ENCODE data around the gene PRDM8.

Gene PRDM8

DNA sequence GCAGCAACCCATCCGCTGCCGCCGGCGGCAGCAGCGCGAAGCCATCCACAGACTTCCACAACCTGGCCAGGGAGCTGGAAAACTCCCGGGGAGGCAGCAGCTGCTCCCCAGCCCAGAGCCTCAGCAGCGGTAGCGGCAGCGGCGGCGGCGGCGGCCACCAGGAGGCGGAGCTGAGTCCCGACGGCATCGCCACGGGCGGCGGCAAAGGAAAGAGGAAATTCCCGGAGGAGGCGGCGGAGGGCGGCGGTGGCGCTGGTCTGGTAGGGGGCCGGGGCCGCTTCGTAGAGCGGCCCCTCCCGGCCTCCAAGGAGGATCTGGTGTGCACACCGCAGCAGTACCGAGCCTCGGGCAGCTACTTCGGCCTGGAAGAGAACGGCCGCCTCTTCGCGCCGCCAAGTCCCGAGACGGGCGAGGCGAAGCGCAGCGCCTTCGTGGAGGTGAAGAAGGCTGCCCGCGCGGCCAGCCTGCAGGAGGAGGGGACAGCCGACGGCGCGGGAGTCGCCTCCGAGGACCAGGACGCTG is 4.9 kb downstream of the PRDM8 start:
- peak; percentile 92 for DNase-seq

DNA sequence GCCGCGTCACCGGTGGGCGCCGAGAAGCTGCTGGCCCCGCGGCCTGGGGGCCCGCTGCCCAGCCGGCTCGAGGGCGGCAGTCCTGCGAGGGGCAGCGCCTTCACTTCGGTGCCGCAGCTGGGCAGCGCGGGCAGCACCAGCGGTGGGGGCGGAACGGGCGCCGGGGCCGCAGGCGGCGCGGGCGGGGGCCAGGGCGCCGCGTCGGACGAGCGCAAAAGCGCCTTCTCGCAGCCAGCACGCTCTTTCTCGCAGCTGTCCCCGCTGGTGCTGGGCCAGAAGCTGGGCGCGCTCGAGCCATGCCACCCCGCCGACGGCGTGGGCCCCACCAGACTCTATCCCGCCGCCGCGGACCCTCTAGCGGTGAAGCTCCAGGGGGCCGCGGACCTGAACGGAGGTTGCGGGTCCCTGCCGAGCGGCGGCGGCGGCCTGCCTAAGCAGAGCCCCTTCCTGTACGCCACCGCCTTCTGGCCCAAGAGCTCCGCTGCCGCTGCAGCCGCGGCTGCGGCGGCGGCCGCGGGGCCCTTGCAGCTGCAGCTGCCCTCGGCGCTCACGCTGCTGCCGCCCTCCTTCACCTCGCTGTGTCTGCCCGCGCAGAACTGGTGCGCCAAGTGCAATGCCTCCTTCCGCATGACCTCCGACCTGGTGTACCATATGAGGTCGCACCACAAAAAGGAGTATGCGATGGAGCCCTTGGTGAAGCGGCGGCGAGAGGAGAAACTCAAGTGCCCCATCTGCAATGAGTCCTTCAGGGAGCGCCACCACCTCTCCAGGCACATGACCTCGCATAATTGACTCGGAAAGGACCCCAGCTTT is 5.6 kb downstream of the PRDM8 start:
- peak; percentile 80 for DNase-seq

DNA sequence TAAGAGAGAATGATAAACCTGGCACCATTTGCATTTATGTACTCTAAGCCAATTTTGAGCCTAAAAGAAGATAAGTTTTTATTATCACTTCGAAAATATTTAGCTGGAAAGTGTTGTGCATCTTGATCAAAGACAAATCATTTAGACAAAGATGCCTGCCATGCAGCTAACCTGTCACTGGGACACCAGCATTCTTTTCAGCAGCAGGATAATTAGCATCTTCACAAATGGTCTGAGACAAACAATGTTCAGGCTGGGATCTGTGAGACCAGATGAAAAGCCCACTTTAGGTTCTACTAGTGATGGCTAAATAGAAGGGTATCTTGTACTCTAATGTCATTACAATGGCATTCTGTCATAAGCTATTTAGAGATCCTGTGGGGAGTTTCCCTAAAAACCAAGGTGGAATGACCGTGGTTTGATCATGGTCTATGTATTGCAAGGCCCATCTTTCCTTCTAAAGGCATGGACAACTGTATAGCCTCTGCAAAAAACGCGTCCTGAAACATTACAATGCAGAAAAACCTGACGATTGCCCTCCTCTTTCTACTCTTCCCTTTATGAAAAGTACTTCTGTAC is 7.2 kb downstream of the PRDM8 start:
- no peak for DNase-seq

DNA sequence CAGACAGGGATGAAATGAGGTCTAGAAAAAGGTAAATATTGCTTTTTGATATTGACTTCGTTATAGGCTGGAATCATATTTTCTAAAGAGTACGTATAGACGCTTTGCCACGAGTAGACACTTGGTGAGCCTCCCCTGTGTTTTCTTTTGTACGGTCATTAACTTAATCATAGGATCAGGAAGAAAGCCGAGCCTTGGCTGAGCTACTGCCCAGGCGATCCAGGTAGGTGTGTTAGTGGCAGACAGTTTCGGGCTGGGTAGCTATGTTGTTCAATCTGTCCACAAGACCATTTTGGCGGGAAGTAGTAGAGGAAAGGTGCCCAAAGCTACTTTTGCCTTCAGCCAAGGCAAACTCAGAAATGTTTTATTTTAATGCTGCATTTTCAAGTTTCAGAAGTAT is 8.8 kb downstream of the PRDM8 start:
- no peak for DNase-seq

DNA sequence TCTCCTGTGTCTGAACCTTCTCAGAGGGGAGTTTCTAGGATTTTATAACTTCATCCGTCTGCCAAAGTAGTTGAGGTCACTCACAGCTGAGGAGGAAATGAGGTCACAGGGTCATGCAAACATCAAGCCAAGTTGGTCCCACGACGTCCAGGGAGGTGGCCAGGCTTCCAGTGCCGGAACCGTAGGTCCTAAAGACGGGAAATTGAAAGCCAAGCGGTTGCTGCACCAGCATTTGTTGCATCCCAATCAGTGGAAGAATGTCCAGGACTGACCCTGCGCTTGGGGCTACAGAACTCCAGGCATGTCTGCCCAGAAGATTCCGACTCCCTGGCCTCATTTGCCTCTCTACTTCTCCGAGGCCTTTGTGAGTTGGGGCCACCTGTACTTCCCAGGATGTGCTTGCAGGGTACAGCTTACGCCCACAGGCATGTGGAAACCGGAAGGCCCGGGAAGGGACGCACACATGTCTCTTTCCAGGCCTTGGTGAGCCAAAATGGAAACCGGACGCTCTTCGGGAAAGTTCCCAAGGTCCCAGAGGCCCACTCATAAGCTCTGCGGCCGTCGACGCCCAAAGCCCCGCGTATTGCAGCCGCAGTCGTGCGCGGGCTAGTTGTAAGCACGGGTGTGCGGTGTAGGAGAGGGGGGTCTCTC is 9.3 kb downstream of the PRDM8 start:
- DNase-seq = no peak

DNA sequence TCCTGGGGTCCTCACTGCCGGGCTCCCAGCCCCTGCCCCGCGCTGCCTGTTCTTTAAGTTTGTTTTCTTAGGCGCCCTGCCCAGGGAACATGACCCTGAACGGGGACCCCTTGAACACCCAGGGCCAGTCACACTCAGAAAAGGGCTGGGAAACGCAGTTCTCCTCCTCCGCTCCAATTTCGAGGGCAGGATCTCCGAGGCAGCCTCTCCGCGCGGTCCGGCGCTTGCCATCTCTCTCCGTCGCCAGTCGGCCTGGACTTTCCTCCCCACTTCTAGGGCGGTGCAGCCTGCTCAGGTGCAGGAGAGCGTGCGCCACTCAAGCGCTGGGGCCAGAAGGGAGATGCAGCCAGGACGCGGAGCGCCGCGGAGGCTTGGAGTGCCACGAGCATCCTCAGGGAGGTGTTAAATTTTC is 9.9 kb downstream of the PRDM8 start:
- DNase-seq = no peak

DNA sequence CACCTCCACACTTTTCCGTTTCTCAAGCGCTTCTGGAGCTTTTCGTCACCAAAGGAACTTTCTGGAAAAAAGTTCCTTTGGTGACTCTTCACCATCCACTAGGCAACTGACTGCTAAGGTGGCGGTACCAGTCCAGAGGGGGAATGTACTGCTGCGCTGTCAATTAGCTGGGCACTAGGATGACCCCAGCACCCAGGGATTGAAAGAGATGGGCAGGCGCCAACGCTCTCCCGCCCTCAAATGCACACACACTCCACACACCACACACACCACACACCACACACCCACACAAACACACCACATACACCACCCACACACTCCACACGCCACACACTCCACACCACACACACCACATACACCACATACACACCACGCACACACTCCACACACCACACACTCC is 10.4 kb downstream of the PRDM8 start:
- no peak for DNase-seq

DNA sequence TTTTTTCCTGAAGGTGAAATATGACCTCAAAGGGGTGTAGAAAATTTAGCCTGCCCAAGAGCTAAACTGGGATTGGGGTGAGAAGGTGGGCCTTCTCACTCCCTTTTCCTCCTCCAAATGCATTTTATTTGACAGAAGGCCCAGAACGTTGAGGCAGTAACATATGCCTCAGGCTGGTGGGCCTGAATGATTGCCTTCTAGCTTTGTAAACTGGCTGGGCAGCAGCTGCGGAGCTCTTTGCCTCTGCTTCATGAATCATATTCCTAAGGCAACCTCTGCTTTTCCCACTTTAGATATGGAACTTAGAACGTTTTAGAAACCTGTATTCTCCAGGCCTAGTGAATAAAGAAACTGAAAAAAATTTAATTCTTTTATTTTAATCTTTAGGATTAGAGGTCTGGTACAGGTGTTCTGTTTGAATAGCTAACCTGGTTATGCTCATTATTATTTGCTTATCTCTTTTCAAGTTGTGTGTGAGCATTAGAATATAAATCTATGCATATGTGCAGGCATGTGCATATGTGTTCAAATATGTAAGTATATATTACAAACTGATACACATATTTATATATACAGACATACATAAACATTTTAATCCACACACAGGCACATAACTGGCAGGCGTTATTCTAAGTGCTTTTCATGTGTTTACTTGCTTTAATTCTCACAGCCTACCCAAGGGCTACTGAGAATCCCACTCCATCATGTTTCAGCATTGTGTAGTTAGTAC is 11.5 kb downstream of the PRDM8 start:
- DNase-seq = no peak

DNA sequence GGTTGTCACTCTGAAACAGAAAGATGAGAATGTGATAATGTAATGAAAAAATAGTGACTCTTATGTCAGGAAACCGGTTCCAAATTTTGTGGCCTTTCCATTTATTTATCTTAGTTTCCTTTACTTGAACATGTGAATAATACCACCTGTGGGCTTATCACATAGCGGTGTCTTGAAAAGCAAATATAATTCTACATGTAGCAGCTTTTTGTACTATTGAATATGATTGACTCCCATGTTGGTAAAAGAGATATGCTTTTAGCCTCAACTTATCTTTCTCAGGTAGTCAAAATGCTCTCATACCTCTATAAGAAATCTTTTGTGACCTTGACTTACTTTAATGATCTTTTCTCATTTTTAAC is 12.0 kb downstream of the PRDM8 start:
- DNase-seq = no peak

DNA sequence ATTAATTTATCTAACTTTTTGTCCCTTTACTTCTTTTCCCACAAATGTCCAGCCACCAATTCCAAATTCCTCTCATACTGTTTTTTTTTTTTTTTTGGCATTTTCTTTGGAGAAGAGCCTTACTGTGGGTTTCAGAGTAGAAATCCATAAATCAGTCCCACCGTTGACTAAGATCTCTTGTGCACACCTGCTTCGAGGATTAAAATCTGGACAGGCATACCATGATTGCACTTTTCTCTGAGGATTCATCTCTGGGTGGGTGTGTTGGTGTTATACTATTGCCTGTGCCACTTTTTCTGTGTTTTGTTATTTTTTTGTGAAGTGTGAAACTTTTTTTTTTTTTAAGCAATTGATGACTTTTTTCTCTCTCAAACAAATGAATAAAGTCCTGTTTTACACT is 13.2 kb downstream of the PRDM8 start:
- DNase-seq = no peak

DNA sequence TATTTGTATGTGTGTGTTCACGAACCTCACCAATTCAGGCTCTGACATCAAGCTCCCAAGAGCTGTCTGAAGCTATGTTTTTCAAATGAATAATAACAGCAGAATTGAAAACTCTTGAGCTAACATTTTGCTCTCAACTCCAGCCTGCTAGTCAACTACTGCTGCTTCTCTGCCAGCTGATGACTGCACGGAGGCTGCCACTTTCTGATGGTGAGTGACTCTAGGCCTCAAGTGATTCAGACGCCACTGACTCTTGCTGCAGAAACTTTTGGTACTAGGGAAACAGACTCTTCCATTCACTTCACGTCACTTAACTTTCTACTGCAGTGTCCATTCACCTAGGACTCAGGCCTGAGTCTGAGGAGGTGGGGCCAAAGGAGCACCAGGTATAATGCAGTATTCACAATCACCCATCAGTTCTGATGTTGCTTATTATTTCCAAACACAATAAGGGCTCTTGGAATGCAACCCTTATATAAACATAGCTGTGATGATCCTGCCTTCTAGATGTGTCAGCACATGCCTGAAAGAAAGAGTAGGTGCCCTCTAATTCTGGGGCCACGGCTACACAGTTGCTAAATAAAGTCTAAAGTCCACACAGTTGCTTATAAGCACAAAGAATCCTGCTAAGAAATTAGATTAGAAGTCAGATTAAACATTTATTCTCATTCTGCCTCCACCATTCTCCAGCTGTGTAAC is 16.0 kb downstream of the PRDM8 start:
- no peak for DNase-seq

DNA sequence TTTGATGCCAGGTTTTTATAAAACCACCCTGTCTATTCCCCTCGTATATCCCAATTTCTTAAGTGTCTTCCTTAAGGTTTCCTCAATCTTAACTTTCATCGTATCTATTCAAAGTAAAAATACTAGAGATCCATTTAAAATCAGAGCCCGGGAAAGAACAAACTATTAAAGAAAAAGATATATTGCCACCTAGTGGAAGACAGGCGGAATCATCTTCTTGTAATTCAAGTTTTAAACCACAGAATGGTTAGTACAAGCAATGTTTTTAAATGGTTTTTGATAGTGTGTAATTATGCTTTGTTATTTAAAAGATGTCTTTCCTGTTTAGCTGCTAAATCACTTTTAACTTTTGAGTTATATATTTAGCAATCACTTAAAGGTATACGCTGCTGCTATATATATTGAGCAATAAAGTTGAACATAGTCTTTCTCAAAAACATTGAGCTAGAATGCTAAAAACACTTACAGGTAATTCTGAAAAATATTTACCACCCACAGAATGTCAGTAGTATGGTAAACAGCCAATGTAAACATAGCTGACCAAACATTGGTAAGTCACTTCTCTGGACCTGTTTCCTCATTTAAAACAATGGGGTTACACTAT is 18.2 kb downstream of the PRDM8 start:
- no peak for DNase-seq

DNA sequence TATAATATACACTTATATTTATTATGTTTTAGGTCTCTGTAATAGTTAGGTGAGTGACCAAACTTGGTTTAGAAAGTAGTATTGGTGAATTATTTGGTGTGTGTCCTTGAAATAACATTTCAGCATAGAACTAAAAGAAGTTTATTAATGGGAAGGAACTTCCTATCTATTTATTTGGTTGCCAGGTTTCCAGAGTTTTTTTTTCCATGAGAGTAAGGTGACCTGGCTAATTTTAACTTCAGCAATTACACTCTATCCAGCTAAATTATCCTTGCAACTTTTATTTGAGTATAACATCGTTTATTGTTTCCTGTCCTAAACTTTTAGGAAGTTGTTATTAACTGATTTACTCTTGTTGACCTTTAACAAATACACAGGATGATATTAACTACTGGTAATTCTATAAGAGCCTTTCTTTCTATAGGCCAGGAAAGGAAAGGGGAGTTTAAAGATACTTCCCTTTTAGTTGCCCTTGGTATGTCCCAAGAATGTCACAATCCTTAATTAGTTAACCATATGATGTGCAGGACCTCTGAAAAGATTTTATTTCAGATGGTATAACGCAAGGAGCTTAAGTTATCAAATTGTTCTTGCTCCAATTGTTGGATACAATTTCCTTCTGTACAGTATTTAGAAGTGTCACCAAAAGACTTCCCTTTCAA is 18.9 kb downstream of the PRDM8 start:
- DNase-seq = no peak

DNA sequence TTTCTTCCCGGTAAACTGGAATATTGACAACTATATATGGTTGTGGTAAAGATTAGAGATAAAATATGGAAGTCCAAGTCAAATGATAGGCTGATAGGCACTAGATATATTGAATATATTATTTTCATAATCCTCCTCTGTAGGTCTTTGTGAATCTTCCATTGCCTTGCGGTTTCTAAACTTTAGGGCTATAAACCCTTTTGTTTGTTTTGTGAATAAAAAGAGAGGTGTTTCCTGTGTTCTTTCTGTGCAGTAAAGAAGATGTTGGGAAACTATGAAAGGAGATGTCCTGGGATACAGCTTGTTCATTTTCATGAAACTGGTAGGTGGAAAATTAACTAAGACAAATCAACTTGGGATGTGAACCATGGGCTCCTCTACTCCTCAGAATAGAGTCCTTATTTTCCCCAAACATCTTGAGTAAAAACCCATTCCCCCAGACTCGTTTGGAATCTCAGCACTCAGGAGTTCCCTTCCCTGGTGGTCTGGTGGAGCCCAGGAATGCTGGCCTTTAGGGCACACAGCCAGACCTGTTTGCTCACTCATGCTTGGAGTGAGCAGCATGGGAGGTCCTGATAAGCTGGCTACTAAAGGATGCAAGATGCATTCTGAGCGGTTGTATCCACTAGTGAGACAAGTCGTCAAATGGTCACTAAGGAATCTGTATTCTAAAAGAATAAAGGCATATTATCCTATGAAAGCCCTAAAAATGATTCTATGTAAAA is 22.2 kb downstream of the PRDM8 start:
- no peak for DNase-seq

DNA sequence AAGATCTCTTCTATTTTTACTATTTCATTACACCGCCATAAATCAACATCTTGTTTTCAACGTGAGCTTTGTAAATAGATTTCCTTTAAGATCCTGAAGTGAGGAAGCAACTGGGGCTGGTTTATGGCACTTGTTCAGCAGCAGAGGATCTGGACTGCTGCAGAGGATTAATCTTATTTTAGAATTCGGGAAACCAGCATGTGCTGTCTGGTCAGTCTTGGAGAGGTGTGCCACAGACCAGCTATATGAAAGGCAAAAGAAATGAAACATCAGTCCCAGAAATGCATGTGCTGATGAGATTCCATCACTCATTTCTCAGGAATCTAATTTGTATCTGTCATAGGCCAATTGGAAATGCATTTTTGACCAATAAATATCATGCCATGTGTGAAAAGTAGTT is 23.4 kb downstream of the PRDM8 start:
- no peak for DNase-seq

DNA sequence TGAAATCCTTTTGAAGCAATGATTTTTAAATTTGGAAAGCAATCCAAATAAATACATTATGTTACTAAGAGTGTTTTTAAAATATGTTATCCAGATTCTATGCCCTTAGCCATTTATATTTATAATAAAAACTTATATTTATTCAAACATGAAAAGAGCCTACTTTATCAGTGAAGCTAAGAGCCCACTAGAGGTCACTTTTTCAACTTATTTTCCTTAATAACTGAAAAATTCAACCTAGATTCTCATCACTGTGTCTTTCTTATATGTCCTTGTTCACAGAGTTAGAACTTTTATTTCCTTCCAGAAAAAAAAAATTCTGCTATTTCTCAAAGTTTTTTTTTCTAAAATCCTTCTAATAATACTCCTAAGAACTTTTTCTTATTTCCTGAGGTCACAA is 23.9 kb downstream of the PRDM8 start:
- DNase-seq = no peak

DNA sequence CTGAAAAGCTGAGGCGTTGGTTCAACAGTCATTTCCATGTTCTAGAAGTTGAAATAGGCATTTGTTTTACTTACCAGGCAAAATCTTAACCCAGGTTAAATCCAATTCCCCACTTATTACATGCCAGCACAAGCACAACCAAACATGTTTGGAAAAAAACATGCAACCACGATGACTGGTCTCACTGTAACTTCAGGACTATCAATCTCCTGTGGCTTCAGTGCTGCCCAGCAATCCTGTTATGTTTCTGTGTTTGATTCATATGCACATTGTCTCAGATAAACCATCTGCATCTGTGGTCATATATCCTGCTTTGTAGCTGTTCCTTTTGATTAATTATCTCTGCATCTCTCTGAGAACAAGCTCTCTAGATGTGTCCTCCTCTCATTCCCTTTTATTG is 28.3 kb downstream of the PRDM8 start:
- DNase-seq = no peak

DNA sequence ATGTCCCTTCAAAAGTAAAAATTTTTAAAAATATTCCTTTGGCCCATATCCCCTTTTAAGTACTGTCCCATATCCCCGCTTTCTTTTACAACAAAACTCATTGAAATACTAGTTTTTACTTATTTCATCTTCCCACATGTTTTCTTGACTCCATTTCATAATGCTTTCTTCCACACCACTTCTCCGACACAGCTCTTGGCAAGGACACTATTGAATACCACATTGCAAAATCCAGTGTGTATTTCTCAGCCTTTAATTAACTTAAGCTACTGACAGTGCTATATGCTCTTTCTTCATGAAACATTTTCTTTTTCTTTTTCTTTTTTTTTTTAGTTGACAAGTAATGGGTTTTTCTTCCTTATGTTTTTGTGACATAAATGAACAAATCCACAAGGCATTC is 28.8 kb downstream of the PRDM8 start:
- DNase-seq = no peak

DNA sequence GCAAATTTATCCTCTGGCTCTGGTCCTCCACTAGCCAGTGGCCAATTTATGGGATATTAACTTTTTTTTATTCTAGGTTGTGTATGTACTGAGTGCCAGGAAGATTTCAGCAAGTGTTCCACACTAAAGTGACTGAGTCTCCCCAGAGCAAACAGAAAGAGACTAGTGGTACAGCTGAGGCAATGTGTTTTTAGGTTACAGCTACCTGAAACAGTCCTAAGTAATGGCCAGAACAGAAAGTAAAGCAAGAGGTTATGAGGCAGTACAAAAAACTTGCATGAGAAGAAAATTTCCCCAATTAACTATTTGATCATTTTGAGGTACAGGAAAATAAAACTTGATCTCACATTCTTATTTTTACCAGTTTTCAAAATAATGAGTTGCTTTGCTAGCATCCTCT is 31.2 kb downstream of the PRDM8 start:
- DNase-seq = no peak

DNA sequence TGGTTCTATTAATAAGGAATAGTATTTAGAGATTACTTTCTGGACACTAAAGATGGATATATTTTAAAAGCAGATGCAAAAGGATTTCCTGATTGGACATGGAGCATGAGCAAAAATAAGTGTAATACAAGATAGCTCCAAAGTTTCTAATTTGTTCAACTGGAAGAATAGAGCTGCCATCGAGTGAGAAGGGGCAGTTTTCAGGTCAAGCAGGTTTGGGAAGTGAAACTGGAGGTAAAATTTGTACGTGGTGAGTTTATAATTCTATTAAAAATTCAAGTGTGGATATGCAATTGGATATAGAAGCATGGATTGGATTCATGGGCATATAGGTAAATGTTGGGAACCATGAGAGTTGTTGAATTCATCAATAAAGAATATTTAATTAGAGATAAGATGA is 31.8 kb downstream of the PRDM8 start:
- no peak for DNase-seq

DNA sequence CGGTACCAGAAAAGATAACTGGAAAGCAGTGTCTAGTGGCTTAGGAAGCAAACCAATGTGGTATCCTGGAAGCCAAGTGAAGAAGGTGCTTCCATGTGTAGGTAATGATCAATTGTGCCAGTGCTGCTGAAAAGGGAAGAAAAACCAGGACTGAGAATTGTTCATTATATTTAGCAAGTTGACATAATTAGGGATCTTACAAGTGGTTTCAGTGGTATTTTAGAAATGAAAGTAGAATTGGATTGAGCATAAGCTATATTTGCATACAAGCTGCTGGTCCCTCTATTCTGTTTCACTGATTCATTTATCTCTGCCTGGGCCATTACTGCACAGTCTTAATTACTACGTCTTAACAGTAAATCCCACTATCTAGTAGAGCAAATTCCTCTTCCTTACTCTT is 32.3 kb downstream of the PRDM8 start:
- no peak for DNase-seq

Data from activated CD8-positive, alpha-beta memory T cell treated with anti-CD3 and anti-CD28 coated beads for 24 hours (primary cell).